ENCODE measurements around the gene TATDN2.

The TATDN2 gene

DNA sequence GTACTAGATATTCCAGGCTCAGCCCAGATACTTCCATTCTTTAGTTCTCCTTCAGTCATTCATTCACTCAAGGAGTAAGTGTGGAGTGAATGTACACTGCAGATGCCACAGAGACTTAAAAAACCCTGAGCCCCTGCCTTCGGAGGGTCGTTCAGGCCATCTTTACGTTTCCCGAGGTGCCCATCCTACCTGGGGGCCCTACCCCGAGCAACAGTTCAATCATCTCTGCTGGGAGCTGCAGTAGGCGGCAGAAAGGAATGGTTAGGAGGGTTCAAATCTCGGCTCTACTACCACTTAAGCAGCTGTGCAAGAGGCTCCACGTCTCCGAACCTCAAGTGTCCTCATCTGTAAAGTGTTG is 72.0 kb downstream of the TATDN2 start:
- DNase-seq = no peak

DNA sequence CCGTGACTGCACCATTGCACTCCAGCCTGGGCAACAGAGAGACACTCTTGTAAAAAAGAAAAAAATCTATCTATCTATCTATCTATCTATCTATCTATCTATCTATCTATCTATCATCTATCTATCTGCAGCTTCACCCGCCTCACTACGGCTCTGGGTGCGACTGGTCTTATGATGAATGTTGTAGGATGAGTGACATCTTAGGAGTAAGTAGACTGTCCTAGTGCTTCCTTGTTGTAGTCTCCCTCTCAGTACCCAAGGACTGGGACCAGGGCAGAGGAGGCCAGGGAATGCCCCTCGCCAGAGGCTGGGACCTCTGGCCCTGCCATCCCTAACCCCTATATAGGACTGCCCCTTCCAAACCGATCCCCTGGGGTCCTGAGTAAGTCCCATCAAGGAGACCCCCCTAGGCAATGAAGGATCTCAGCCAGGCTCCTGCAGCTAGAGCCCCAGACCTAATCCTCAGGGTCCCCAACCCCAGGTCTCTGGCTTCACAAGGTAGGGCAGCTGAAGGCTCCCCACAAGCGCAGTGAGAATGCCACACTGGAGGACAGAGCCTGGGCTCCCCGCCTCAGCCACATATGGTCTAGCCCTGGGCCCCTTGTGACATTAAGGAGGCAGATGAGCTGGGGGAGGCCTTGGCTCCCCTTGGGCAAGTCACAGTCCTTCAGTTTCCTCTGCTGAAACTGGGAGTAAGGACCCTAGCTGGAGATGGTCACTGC is 73.5 kb downstream of the TATDN2 start:
- no peak for DNase-seq

DNA sequence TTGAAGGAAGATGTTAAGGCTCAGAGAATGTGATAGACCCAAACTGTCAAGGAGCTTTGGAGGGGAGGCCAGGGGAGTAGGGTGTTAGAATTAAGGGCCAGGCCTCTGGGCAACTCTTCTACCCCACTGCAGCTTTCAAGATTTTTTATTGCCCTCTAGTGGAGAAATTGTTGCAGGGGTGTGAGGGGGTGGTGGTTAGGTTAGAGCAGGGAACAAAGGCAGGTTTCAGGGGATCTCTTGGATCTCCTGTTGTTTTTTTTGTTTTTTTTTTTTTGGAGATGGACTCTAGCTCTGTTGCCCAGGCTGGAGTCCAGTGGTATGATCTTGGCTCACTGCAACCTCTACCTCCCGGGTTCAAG is 74.1 kb downstream of the TATDN2 start:
- DNase-seq = no peak

DNA sequence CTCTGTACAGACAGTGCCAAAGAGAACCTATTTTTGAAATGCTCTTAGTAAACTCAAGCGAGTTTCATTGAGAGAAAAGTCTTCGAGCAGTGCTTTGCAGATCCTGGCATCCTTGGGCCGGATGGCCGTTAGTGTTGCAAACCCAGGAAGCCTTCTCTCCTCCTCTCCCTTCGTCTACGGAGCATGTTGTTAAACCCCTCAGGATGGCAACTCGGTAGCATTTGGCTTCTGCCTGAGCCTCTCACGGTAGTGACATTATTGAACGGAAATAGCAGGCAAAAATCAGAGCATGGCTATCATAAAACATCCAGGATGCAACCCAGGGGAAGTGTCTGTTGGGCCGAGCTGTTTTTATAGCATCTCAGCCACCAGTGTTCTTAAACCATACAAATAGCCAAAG is 79.3 kb downstream of the TATDN2 start:
- no peak for DNase-seq

DNA sequence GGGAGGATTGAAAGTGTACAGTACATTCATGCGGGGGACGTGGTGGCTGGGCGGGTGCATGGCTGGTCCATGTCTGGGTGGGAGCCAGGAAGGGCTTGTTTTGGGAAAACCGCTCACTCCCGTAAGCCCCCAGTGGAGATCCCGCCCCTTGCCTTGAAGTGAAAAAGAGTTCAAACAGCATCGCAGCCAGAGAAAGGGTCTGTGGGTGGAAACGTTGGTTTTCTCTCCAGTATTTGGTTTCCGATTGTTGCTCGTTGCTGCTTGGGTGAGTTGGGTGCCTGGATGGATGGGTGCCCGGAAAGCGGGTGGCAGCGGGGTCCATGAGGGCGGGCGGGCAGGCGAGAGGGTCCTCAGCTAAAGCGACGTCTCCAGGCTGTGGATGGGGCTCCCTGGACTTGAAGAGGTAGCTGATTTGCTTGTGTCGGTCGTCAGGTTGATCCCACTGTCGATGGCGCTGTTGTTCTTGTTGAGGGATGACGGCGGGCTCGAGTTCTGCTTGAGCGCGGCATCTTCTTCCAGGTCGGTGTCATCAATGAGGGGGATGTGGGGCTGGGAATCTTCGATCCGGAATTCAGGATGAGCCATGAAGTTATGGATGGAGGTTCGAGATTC is 80.3 kb downstream of the TATDN2 start:
- DNase-seq = no peak

GRCh38 chr3:10329495-10330015 is 81.3 kb downstream of the TATDN2 start:
- DNase-seq = no peak

- no peak for DNase-seq
These were observed 82.1 kb downstream of the TATDN2 start for GRCh38 chr3:10330319-10330718.
